Left forelimb (tissue), 1 donor: ENCODE results near the gene BMAL1.

Experiments
- DNase-seq: peaks from one replicate; pipeline ENCODE4 v3.0.0-alpha.2; 2018; ENCODE audit warnings: low spot score

Gene BMAL1

GRCh38 chr11:13343931-13344717 is 66.5 kb downstream of the BMAL1 start:
- no peak for DNase-seq

- no peak for DNase-seq
Observed at GRCh38 chr11:13344818-13345217, 67.2 kb downstream of the BMAL1 start.

GRCh38 chr11:13346470-13346869 is 68.9 kb downstream of the BMAL1 start:
- no peak for DNase-seq

- DNase-seq, result no peak
Observed at GRCh38 chr11:13347901-13348300, 70.3 kb downstream of the BMAL1 start.

- DNase-seq, result no peak
Observed at GRCh38 chr11:13348305-13348704, 70.7 kb downstream of the BMAL1 start.

- no peak for DNase-seq
Observed at GRCh38 chr11:13349046-13349445, 71.5 kb downstream of the BMAL1 start.

GRCh38 chr11:13349581-13349980 is 72.0 kb downstream of the BMAL1 start:
- DNase-seq, result no peak

GRCh38 chr11:13352711-13353110 is 75.1 kb downstream of the BMAL1 start:
- DNase-seq, result no peak

GRCh38 chr11:13354335-13354734 is 76.7 kb downstream of the BMAL1 start:
- DNase-seq, result no peak

GRCh38 chr11:13355191-13355590 is 77.6 kb downstream of the BMAL1 start:
- no peak for DNase-seq

- DNase-seq, result no peak
Observed at GRCh38 chr11:13357232-13357631, 79.6 kb downstream of the BMAL1 start.

- no peak for DNase-seq
Observed at GRCh38 chr11:13358596-13359270, 81.1 kb downstream of the BMAL1 start.

GRCh38 chr11:13362596-13363109 is 85.1 kb downstream of the BMAL1 start:
- DNase-seq, result peak; percentile 23

- DNase-seq, result no peak
Observed at GRCh38 chr11:13364388-13364787, 86.8 kb downstream of the BMAL1 start.

- no peak for DNase-seq
Observed at GRCh38 chr11:13366266-13367026, 88.9 kb downstream of the BMAL1 start.

GRCh38 chr11:13367115-13367514 is 89.5 kb downstream of the BMAL1 start:
- no peak for DNase-seq

GRCh38 chr11:13368041-13368446 is 90.5 kb downstream of the BMAL1 start:
- DNase-seq, result no peak

- DNase-seq, result no peak
Observed at GRCh38 chr11:13373216-13373615, 95.6 kb downstream of the BMAL1 start.

GRCh38 chr11:13375798-13376197 is 98.2 kb downstream of the BMAL1 start:
- no peak for DNase-seq

- no peak for DNase-seq
Observed at GRCh38 chr11:13376402-13376801, 98.8 kb downstream of the BMAL1 start.

- no peak for DNase-seq
Observed at GRCh38 chr11:13376838-13377237, 99.2 kb downstream of the BMAL1 start.

GRCh38 chr11:13378316-13378715 is 100.7 kb downstream of the BMAL1 start:
- no peak for DNase-seq

- no peak for DNase-seq
Observed at GRCh38 chr11:13380731-13381130, 103.1 kb downstream of the BMAL1 start.
